ENCODE measurements around the gene MAB21L1. TPM values are rescaled to one million over a fixed set of nuclear protein-coding genes. Genes with fewer than 3 reads are reported as not detected.

The MAB21L1 gene
- total and polyA plus RNA-seq, 2 donors (not counting 1 experiment from before 2014, with no cell fraction given), result not detected

- Mint-ChIP-seq H3K4me1 (no peaks in the 10 kb centered on the region), H3K27ac (no peak overlapping the region), H3K27me3 (no peaks in the 10 kb centered on the region), H3K4me3 (no peak overlapping the region), H3K9me3 (ENCODE audit: insufficient read depth) (peaks cover 2% of the 10 kb centered on the region)
- ChIA-PET CTCF (no interaction called here), POLR2A (no interaction called here)
- Histone ChIP-seq H3K27me3 (replicated peaks in 1 of 4; ENCODE audit: control extremely low read depth in 1 of 4, control insufficient read depth in 3 of 4, insufficient read depth in 4 of 4, low read length in 3 of 4) (no peaks in the 10 kb centered on the region), H3K36me3 (replicated peaks in 1 of 2; ENCODE audit: control extremely low read depth in 1 of 2, control insufficient read depth in 1 of 2, extremely low read depth in 1 of 2, insufficient read depth in 2 of 2, low read length in 1 of 2) (no peaks in the 10 kb centered on the region), H3K4me3 (ENCODE audit: control extremely low read depth in 1 of 5, extremely low read depth in 1 of 5, insufficient read depth in 1 of 5, low read depth in 2 of 5, low read length in 4 of 5) (no peak overlapping the region), H3K79me2 (ENCODE audit: control insufficient read depth, insufficient read depth, low read length) (no peaks in the 10 kb centered on the region), H3K4me2 (replicated peaks; ENCODE audit: low read depth, low read length, poor library complexity, severe bottlenecking) (no peak overlapping the region), H3K4me1 (ENCODE audit: control insufficient read depth in 2 of 2, insufficient read depth in 2 of 2, low read length in 2 of 2) (no peaks in the 10 kb centered on the region), H4K20me1 (ENCODE audit: control insufficient read depth, insufficient read depth, low read length, poor library complexity, severe bottlenecking) (no peaks in the 10 kb centered on the region), H3K27ac (ENCODE audit: low read length in 2 of 2) (no peak overlapping the region), H2AFZ (ENCODE audit: insufficient read depth, low read depth, low read length, poor library complexity, severe bottlenecking) (no peak overlapping the region), H3K9me3 (ENCODE audit: control extremely low read depth in 1 of 3, control insufficient read depth in 2 of 3, insufficient read depth in 1 of 3, low read length in 2 of 3) (peaks cover 0 to under 1% (median 0%) of the 10 kb centered on the region in 3 donors), H3K9ac (ENCODE audit: low read length) (no peak overlapping the region)
- ATAC-seq (ENCODE audit: low read depth) (no peak), DNase-seq (no peak)
- intact Hi-C loops (cut with micrococcal nuclease), result no loop called here
- TF ChIP-seq EZH2 (IDR thresholded peaks at IDR 0.05; ENCODE audit: borderline replicate concordance, insufficient read depth, low read depth, low read length, poor library complexity, severe bottlenecking) (no peak), CTCF (IDR thresholded peaks at IDR 0.05) (no peak)
- 100% methylated on average over 1 of the region's 2 CpGs for WGBS (ENCODE audit: insufficient coverage)
These were observed 22.7 kb upstream of the MAB21L1 start for GRCh38 chr13:35499196-35499662.

- Histone ChIP-seq H3K4me3 (ENCODE audit: control extremely low read depth in 1 of 5, extremely low read depth in 1 of 5, insufficient read depth in 1 of 5, low read depth in 2 of 5, low read length in 4 of 5) (no peak overlapping the region), H3K9me3 (ENCODE audit: control extremely low read depth in 1 of 3, control insufficient read depth in 2 of 3, insufficient read depth in 1 of 3, low read length in 2 of 3) (peaks cover 0 to 2% (median 0%) of the 10 kb centered on the region in 3 donors), H3K36me3 (replicated peaks in 1 of 2; ENCODE audit: control extremely low read depth in 1 of 2, control insufficient read depth in 1 of 2, extremely low read depth in 1 of 2, insufficient read depth in 2 of 2, low read length in 1 of 2) (no peaks in the 10 kb centered on the region), H4K20me1 (ENCODE audit: control insufficient read depth, insufficient read depth, low read length, poor library complexity, severe bottlenecking) (no peaks in the 10 kb centered on the region), H3K4me2 (replicated peaks; ENCODE audit: low read depth, low read length, poor library complexity, severe bottlenecking) (no peak overlapping the region), H3K4me1 (ENCODE audit: control insufficient read depth in 2 of 2, insufficient read depth in 2 of 2, low read length in 2 of 2) (no peaks in the 10 kb centered on the region), H3K27ac (ENCODE audit: low read length in 2 of 2) (no peak overlapping the region), H3K9ac (ENCODE audit: low read length) (no peak overlapping the region), H3K79me2 (ENCODE audit: control insufficient read depth, insufficient read depth, low read length) (no peaks in the 10 kb centered on the region), H3K27me3 (replicated peaks in 1 of 4; ENCODE audit: control extremely low read depth in 1 of 4, control insufficient read depth in 3 of 4, insufficient read depth in 4 of 4, low read length in 3 of 4) (no peaks in the 10 kb centered on the region), H2AFZ (ENCODE audit: insufficient read depth, low read depth, low read length, poor library complexity, severe bottlenecking) (no peak overlapping the region)
- H3K27ac Mint-ChIP-seq, result no peak overlapping the region
- ChIA-PET POLR2A (no interaction called here), CTCF (no interaction called here)
- intact Hi-C loops (cut with micrococcal nuclease), result no loop called here
- no peaks in the 10 kb centered on the region for H3K27me3 Mint-ChIP-seq
- DNase-seq (no peak), ATAC-seq (ENCODE audit: low read depth) (no peak)
- H3K4me3 Mint-ChIP-seq, result no peak overlapping the region
- no peaks in the 10 kb centered on the region for H3K4me1 Mint-ChIP-seq
- peaks cover 2% of the 10 kb centered on the region for H3K9me3 Mint-ChIP-seq (ENCODE audit: insufficient read depth)
- TF ChIP-seq EZH2 (IDR thresholded peaks at IDR 0.05; ENCODE audit: borderline replicate concordance, insufficient read depth, low read depth, low read length, poor library complexity, severe bottlenecking) (no peak), CTCF (IDR thresholded peaks at IDR 0.05) (no peak)
These were observed 21.7 kb upstream of the MAB21L1 start for GRCh38 chr13:35498231-35498630.
